Upper lobe of left lung (tissue), 4 donors: ENCODE data around the gene KIF1C.

Experiments
- CTCF ChIP-seq, 6 experiments: fragments of 450-650 bp in 4 of 6; fragments of 200-600 bp in 2 of 6; sonication (generic) in 2 of 6; IDR thresholded peaks; one replicate each; pipeline ENCODE4 v1.5.1; 2016 to 2019; ENCODE audit warnings: antibody characterized with exemption in 6 of 6
- POLR2A ChIP-seq, 4 donors: fragments of 450-650 bp; IDR thresholded peaks; one replicate each; pipeline ENCODE4 v1.5.1; 2016 to 2017; ENCODE audit warnings: antibody characterized with exemption in 4 of 4, mild to moderate bottlenecking in 2 of 4

- no peak for TF ChIP-seq CTCF (IDR thresholded peaks at IDR 0.05)
- no peak for TF ChIP-seq POLR2A (IDR thresholded peaks at IDR 0.05)
Measured at GRCh38 chr17:4972752-4973151, 25.0 kb upstream of the KIF1C start.
